HL-60 (cell line): ENCODE results near the gene ABO.

ENCODE experiments used
- TF ChIP-seq, protein P1 (sequence below): IDR thresholded peaks from 2 replicates; pipeline ENCODE4 v1.6.1; 2012; ENCODE audit warnings: low read depth; ENCODE audit not compliant: insufficient replicate concordance
- TF ChIP-seq, protein P2 (sequence below): IDR thresholded peaks from one replicate; pipeline ENCODE4 v1.5.1; 2011; ENCODE audit warnings: low read length, control low read depth, inconsistent platforms; ENCODE audit not compliant: insufficient read depth

- TF ChIP-seq, protein P1, sequence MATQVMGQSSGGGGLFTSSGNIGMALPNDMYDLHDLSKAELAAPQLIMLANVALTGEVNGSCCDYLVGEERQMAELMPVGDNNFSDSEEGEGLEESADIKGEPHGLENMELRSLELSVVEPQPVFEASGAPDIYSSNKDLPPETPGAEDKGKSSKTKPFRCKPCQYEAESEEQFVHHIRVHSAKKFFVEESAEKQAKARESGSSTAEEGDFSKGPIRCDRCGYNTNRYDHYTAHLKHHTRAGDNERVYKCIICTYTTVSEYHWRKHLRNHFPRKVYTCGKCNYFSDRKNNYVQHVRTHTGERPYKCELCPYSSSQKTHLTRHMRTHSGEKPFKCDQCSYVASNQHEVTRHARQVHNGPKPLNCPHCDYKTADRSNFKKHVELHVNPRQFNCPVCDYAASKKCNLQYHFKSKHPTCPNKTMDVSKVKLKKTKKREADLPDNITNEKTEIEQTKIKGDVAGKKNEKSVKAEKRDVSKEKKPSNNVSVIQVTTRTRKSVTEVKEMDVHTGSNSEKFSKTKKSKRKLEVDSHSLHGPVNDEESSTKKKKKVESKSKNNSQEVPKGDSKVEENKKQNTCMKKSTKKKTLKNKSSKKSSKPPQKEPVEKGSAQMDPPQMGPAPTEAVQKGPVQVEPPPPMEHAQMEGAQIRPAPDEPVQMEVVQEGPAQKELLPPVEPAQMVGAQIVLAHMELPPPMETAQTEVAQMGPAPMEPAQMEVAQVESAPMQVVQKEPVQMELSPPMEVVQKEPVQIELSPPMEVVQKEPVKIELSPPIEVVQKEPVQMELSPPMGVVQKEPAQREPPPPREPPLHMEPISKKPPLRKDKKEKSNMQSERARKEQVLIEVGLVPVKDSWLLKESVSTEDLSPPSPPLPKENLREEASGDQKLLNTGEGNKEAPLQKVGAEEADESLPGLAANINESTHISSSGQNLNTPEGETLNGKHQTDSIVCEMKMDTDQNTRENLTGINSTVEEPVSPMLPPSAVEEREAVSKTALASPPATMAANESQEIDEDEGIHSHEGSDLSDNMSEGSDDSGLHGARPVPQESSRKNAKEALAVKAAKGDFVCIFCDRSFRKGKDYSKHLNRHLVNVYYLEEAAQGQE: no peak
- TF ChIP-seq, protein P2, sequence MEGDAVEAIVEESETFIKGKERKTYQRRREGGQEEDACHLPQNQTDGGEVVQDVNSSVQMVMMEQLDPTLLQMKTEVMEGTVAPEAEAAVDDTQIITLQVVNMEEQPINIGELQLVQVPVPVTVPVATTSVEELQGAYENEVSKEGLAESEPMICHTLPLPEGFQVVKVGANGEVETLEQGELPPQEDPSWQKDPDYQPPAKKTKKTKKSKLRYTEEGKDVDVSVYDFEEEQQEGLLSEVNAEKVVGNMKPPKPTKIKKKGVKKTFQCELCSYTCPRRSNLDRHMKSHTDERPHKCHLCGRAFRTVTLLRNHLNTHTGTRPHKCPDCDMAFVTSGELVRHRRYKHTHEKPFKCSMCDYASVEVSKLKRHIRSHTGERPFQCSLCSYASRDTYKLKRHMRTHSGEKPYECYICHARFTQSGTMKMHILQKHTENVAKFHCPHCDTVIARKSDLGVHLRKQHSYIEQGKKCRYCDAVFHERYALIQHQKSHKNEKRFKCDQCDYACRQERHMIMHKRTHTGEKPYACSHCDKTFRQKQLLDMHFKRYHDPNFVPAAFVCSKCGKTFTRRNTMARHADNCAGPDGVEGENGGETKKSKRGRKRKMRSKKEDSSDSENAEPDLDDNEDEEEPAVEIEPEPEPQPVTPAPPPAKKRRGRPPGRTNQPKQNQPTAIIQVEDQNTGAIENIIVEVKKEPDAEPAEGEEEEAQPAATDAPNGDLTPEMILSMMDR: no peak
Measured at GRCh38 chr9:133285252-133285775, 10.3 kb upstream of the ABO start.
